GM21723 (cell line): Measurements from ENCODE around the gene PAFAH1B2.

ENCODE experiments used
- ATAC-seq: cut with Tn5 transposase; IDR thresholded peaks from one replicate; pipeline ENCODE4 v1.9.1; 2021; ENCODE audit warnings: mild to moderate bottlenecking, moderate library complexity; ENCODE audit not compliant: unreplicated experiment

The PAFAH1B2 gene

GRCh38 chr11:117220568-117220967 is 76.5 kb downstream of the PAFAH1B2 start:
- ATAC-seq, result no peak

- ATAC-seq, result no peak
These were observed 77.1 kb downstream of the PAFAH1B2 start for GRCh38 chr11:117220999-117221774.

- ATAC-seq, result no peak
These were observed 77.9 kb downstream of the PAFAH1B2 start for GRCh38 chr11:117221775-117222517.

- ATAC-seq, result no peak
These were observed 79.1 kb downstream of the PAFAH1B2 start for GRCh38 chr11:117222991-117223740.

GRCh38 chr11:117223741-117224689 is 79.9 kb downstream of the PAFAH1B2 start:
- no peak for ATAC-seq

- no peak for ATAC-seq
These were observed 81.6 kb downstream of the PAFAH1B2 start for GRCh38 chr11:117225553-117226170.
